HEK293T (cell line): ENCODE data around the gene CCP110.

Experiments
- CTBP1 ChIP-seq: fragments of 450-650 bp; IDR thresholded peaks from 2 replicates; pipeline ENCODE4 v1.6.1; 2016; ENCODE audit warnings: borderline replicate concordance
- FOXA1 ChIP-seq: fragments of 450-650 bp; IDR thresholded peaks from 2 replicates; pipeline ENCODE4 v1.6.1; 2016; ENCODE audit warnings: mild to moderate bottlenecking
- HDGF ChIP-seq: fragments of 450-650 bp; IDR thresholded peaks from 2 replicates; pipeline ENCODE4 v1.6.1; 2017; ENCODE audit warnings: antibody characterized with exemption, borderline replicate concordance
- NFRKB ChIP-seq: fragments of 450-650 bp; IDR thresholded peaks from 2 replicates; pipeline ENCODE4 v1.6.1; 2016; ENCODE audit warnings: mild to moderate bottlenecking, moderate library complexity
- PKNOX1 ChIP-seq: fragments of 450-650 bp; IDR thresholded peaks from 2 replicates; pipeline ENCODE4 v1.6.1; 2016
- SUZ12 ChIP-seq: fragments of 450-650 bp; IDR thresholded peaks from 2 replicates; pipeline ENCODE4 v1.6.1; 2016; ENCODE audit warnings: mild to moderate bottlenecking
- TARDBP ChIP-seq: fragments of 450-650 bp; IDR thresholded peaks from 2 replicates; pipeline ENCODE4 v1.6.1; 2016
- ZNF384 ChIP-seq: fragments of 450-650 bp; IDR thresholded peaks from 2 replicates; pipeline ENCODE4 v1.6.1; 2016

GRCh38 chr16:19573997-19574396, 50.3 kb downstream of the CCP110 start:
- no peak for TF ChIP-seq TARDBP
- TF ChIP-seq FOXA1, result no peak
- no peak for TF ChIP-seq NFRKB
- TF ChIP-seq HDGF, result no peak
- TF ChIP-seq PKNOX1, result no peak
- no peak for TF ChIP-seq ZNF384
- TF ChIP-seq SUZ12, result no peak
- TF ChIP-seq CTBP1, result no peak
